Measurements from ENCODE around the gene RTP1. TPM values are rescaled to one million over a fixed set of nuclear protein-coding genes. Genes with fewer than 3 reads are reported as not detected.

Gene RTP1
- total RNA-seq, 2 experiments from 2014 or later: not detected

DNA sequence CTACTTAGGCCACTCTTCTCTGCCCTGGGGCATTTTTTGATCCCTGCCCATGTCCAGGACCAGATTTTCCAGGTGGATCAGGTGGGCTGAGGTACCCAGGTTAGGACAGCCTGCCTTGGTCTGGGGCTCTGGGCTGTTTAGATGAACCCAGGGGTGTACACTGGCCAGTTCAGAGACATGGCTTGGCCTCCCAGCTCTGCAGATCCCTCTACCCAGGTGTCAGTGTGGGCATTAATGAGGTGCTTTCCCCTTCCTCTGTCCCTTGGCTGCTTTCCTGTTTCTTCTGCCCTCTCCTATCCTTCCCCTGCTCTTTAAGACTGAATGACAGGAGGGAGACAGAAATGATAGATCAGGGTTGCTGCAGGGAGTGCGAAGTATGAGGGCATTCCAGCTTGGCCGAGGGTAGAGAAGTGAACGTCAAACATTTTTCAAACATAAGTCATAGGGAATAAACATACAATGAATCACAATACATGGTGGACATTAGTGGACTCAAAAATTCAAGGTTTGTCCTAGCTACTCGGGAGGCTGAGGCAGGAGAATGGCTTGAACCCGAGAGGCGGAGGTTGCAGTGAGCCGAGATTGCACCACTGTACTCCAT is 30.5 kb downstream of the RTP1 start:
- H3K4me1 ChIP-seq (ENCODE audit: insufficient read depth, low read length, poor library complexity, severe bottlenecking): no peaks in the 10 kb centered on the region
- no peak overlapping the region for H3K27ac ChIP-seq (ENCODE audit: low read depth, low read length, poor library complexity, severe bottlenecking)
- H3K36me3 ChIP-seq (ENCODE audit: insufficient read depth, low read length): no peaks in the 10 kb centered on the region
- H2AFZ ChIP-seq (ENCODE audit: low read length): no peak overlapping the region
- no peaks in the 10 kb centered on the region for H4K20me1 ChIP-seq (ENCODE audit: insufficient read depth, low read length)
- DNase-seq (ENCODE audit: low spot score): no peak
- TF ChIP-seq CTCF (conservative IDR thresholded peaks at IDR 0.05; ENCODE audit: low read length) (no peak), EZH2phosphoT487 (IDR thresholded peaks at IDR 0.05; ENCODE audit: borderline replicate concordance, low read depth, low read length) (no peak)
- H3K9me2 ChIP-seq (ENCODE audit: insufficient read depth, low read length): no peaks in the 10 kb centered on the region
- no TSS peak for BruUV-seq (replicated peaks)
- H3K79me2 ChIP-seq (ENCODE audit: insufficient read depth, low read depth, low read length): no peaks in the 10 kb centered on the region
- H3K9me3 ChIP-seq (ENCODE audit: low read length): no peaks in the 10 kb centered on the region
- ChIA-PET CTCF (ENCODE audit: unreplicated experiment) (no interaction called here), POLR2A (interaction anchor here (0.5 kb wide), 1 partner anchor 1764 kb away, joined by 11 read pairs; no protein-coding TSS in a partner anchor)
- no peak overlapping the region for H3K4me3 ChIP-seq (ENCODE audit: low read depth, low read length, poor library complexity, severe bottlenecking)
- H3K4me2 ChIP-seq (ENCODE audit: low read length): no peak overlapping the region
- intact Hi-C loops (cut with micrococcal nuclease; ENCODE audit: unreplicated experiment): no loop called here

DNA sequence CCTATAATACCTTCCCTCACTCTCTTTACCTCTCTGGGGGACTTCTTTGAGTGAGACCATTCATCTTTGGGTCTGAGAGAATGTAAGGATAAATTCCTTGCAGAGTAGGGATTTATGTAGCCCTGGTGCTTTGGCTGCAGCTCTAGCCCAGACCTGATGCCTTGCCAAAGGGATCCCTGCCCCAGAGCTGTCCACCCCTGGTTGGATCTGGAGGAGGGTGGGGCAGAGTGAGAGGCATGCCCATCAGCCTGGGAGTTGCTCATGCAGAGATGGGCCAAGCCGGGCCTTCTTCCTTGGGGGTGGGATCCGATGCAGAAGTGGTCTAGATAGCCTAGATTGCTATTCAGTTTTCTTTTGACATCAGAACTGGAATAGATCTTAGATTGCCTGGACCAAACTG is 31.5 kb downstream of the RTP1 start:
- no peak overlapping the region for H3K4me3 ChIP-seq (ENCODE audit: low read depth, low read length, poor library complexity, severe bottlenecking)
- no peaks in the 10 kb centered on the region for H3K4me1 ChIP-seq (ENCODE audit: insufficient read depth, low read length, poor library complexity, severe bottlenecking)
- H3K27ac ChIP-seq (ENCODE audit: low read depth, low read length, poor library complexity, severe bottlenecking): no peak overlapping the region
- H3K36me3 ChIP-seq (ENCODE audit: insufficient read depth, low read length): no peaks in the 10 kb centered on the region
- no peak for TF ChIP-seq EZH2phosphoT487 (IDR thresholded peaks at IDR 0.05; ENCODE audit: borderline replicate concordance, low read depth, low read length)
- intact Hi-C loops (cut with micrococcal nuclease; ENCODE audit: unreplicated experiment): no loop called here
- ChIA-PET POLR2A (no interaction called here), CTCF (ENCODE audit: unreplicated experiment) (no interaction called here)
- no peak for DNase-seq (ENCODE audit: low spot score)
- H3K9me2 ChIP-seq (ENCODE audit: insufficient read depth, low read length): no peaks in the 10 kb centered on the region
- H3K79me2 ChIP-seq (ENCODE audit: insufficient read depth, low read depth, low read length): no peaks in the 10 kb centered on the region
- H4K20me1 ChIP-seq (ENCODE audit: insufficient read depth, low read length): no peaks in the 10 kb centered on the region
- H3K9me3 ChIP-seq (ENCODE audit: low read length): no peaks in the 10 kb centered on the region
- no TSS peak for BruUV-seq (replicated peaks)
- H3K4me2 ChIP-seq (ENCODE audit: low read length): no peak overlapping the region
- no peak overlapping the region for H2AFZ ChIP-seq (ENCODE audit: low read length)

DNA sequence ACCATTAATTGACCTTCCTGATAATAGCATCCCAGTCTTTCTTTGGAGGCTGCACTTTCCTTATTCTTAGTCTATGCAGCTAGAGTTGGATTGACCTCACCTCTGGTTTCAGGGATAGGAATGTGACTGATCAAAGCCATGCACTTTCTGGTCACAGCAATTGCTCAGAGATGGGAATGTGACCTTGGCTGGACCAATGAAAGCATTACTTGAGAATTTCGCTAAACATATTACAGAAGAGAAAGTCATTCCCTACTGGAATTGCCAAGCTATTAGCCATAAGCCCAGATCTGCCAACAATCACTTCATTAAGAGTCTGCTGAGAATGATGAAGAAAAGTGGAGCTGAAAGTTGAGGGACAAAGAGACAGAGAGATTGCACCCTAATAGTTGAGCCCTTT is 32.7 kb downstream of the RTP1 start:
- Histone ChIP-seq H2AFZ (ENCODE audit: low read length) (no peak overlapping the region), H4K20me1 (ENCODE audit: insufficient read depth, low read length) (no peaks in the 10 kb centered on the region), H3K9me2 (ENCODE audit: insufficient read depth, low read length) (no peaks in the 10 kb centered on the region), H3K4me3 (ENCODE audit: low read depth, low read length, poor library complexity, severe bottlenecking) (no peak overlapping the region), H3K9me3 (ENCODE audit: low read length) (no peaks in the 10 kb centered on the region), H3K27ac (ENCODE audit: low read depth, low read length, poor library complexity, severe bottlenecking) (no peak overlapping the region), H3K4me1 (ENCODE audit: insufficient read depth, low read length, poor library complexity, severe bottlenecking) (no peaks in the 10 kb centered on the region), H3K4me2 (ENCODE audit: low read length) (no peak overlapping the region), H3K79me2 (ENCODE audit: insufficient read depth, low read depth, low read length) (no peaks in the 10 kb centered on the region), H3K36me3 (ENCODE audit: insufficient read depth, low read length) (no peaks in the 10 kb centered on the region)
- intact Hi-C loops (cut with micrococcal nuclease; ENCODE audit: unreplicated experiment): no loop called here
- ChIA-PET POLR2A (interaction anchor here (1.2 kb wide), 1 partner anchor 21 kb away, joined by 3 read pairs; no protein-coding TSS in a partner anchor), CTCF (ENCODE audit: unreplicated experiment) (no interaction called here)
- DNase-seq (ENCODE audit: low spot score): no peak
- no TSS peak for BruUV-seq (replicated peaks)
- TF ChIP-seq EZH2phosphoT487 (IDR thresholded peaks at IDR 0.05; ENCODE audit: borderline replicate concordance, low read depth, low read length): no peak
- no peak for TF ChIP-seq CTCF (conservative IDR thresholded peaks at IDR 0.05; ENCODE audit: low read length)
